ENCODE measurements around the gene RASGRP2. TPM values are rescaled to one million over a fixed set of nuclear protein-coding genes. Genes with fewer than 3 reads are reported as not detected.

RASGRP2 gene
- total and polyA plus RNA-seq, 2 of the 8 experiments (the other 6 are each of a cell fraction or from before 2014, with no cell fraction given): 40.6 to 45.7 TPM

- no peaks in the 10 kb centered on the region for H3K36me3 ChIP-seq (ENCODE audit: control insufficient read depth in 2 of 4, insufficient read depth in 4 of 4, low read length in 3 of 4)
- H4K91ac ChIP-seq (replicated peaks; ENCODE audit: insufficient read length, low read length): no peak overlapping the region
- H2BK120ac ChIP-seq (replicated peaks; ENCODE audit: low read depth, low read length): no peak overlapping the region
- peak overlapping the region; percentile 23; the same call in 1 of the 2 replicates for H2BK12ac ChIP-seq (ENCODE audit: low read depth, low read length)
- H3K79me1 ChIP-seq (ENCODE audit: low read depth, low read length): peaks cover 4% of the 10 kb centered on the region; the same call in 1 of the 2 replicates
- H3K27ac ChIP-seq (ENCODE audit: low read depth, low read length): no peak overlapping the region
- no peak overlapping the region for H4K8ac ChIP-seq (ENCODE audit: extremely low read depth, insufficient read depth, low read length)
- ChIA-PET POLR2A (ENCODE audit: partially characterized antibody) (interaction anchor here (0.9 to 3.6 kb wide), 8 partner anchors 9 to 49 kb away, joined by 3 to 48 read pairs (median 6); no protein-coding TSS in a partner anchor), CTCF (ENCODE audit: partially characterized antibody) (interaction anchor here (0.6 to 3.3 kb wide), 11 partner anchors 10 to 426 kb away, joined by 3 to 22 read pairs (median 3); no protein-coding TSS in a partner anchor)
- 85% methylated on average over 7 of the region's 7 CpGs; no CpG with 5 or more reads in 1 of the 2 experiments for WGBS, 2 experiments (ENCODE audit: extremely low coverage in 1 of 2, insufficient coverage in 1 of 2, insufficient read length in 1 of 2, insufficient replicate concordance in 2 of 2, low coverage in 1 of 2, low lambda C conversion rate in 2 of 2, missing lambda C conversion rate in 1 of 2)
- no peak overlapping the region for H3K56ac ChIP-seq (replicated peaks; ENCODE audit: insufficient read length, low read depth, low read length)
- no peaks in the 10 kb centered on the region for H3K9me3 ChIP-seq (ENCODE audit: insufficient read depth in 2 of 2, low read depth in 1 of 2, low read length in 1 of 2)
- H3K23me2 ChIP-seq (ENCODE audit: low read depth, low read length): peaks cover 8% of the 10 kb centered on the region; the same call in 1 of the 2 replicates
- H3K9ac ChIP-seq (replicated peaks in 1 of 4; ENCODE audit: extremely low read depth in 1 of 4, low read depth in 3 of 4, low read length in 3 of 4): no peak overlapping the region
- H3K27me3 ChIP-seq (replicated peaks in 1 of 4; ENCODE audit: control insufficient read depth in 3 of 4, extremely low read depth in 1 of 4, insufficient read depth in 3 of 4, low read length in 3 of 4): peaks cover 4 to 9% (median 6%) of the 10 kb centered on the region in 4 experiments
- no peak for FAIRE-seq
- no peak overlapping the region for H3K4ac ChIP-seq (replicated peaks; ENCODE audit: insufficient read length, low read depth, low read length)
- H3K4me3 ChIP-seq (ENCODE audit: extremely low read depth in 1 of 4, insufficient read depth in 2 of 4, low read depth in 3 of 4, low read length in 4 of 4): no peak overlapping the region
- H4K20me1 ChIP-seq (replicated peaks in 1 of 2; ENCODE audit: control insufficient read depth in 1 of 2, insufficient read depth in 2 of 2, low read length in 2 of 2): no peaks in the 10 kb centered on the region
- peak overlapping the region; percentile 57; the same call in 1 of the 2 replicates for H2BK5ac ChIP-seq (ENCODE audit: low read depth, low read length)
- TF ChIP-seq EGR1 (IDR thresholded peaks at IDR 0.05; ENCODE audit: borderline replicate concordance, low read depth, low read length) (no peak), RAD21 (IDR thresholded peaks at IDR 0.05 in 1 of 2, conservative IDR thresholded peaks at IDR 0.05 in 1 of 2; ENCODE audit: low read depth in 2 of 2, low read length in 2 of 2) (no peak), GABPA (IDR thresholded peaks at IDR 0.05; ENCODE audit: borderline replicate concordance, insufficient read depth, low read length) (no peak)
- H3K79me2 ChIP-seq (ENCODE audit: control insufficient read depth in 1 of 2, insufficient read depth in 2 of 2, low read length in 2 of 2): no peaks in the 10 kb centered on the region
- H2BK15ac ChIP-seq (ENCODE audit: low read length): no peak overlapping the region
- no peak for DNase-seq (ENCODE audit: low read depth in 1 of 2, low spot score in 2 of 2)
- H3K14ac ChIP-seq (ENCODE audit: insufficient read length): no peak overlapping the region
- no peak overlapping the region for H2AFZ ChIP-seq (ENCODE audit: low read length)
- H2AK5ac ChIP-seq (ENCODE audit: low read depth, low read length): no peak overlapping the region
- no peak overlapping the region for H4K5ac ChIP-seq (ENCODE audit: insufficient read length, low read depth, low read length)
- peaks cover 10 to 48% (median 28%) of the 10 kb centered on the region in 4 experiments for H3K4me1 ChIP-seq (replicated peaks in 1 of 4; ENCODE audit: control insufficient read depth in 3 of 4, insufficient read depth in 4 of 4, low read length in 3 of 4)
- no peak overlapping the region for H3K4me2 ChIP-seq (ENCODE audit: insufficient read depth in 1 of 2, low read depth in 2 of 2, low read length in 2 of 2)
- H2BK20ac ChIP-seq (ENCODE audit: low read length): 0 out of 2 replicates have a peak overlapping the region, but pooled peaks have one; percentile 34
- H3K23ac ChIP-seq (ENCODE audit: insufficient read length): no peak overlapping the region
- H3K18ac ChIP-seq (ENCODE audit: extremely low read depth, low read length): no peak overlapping the region
Observed at GRCh38 chr11:64726867-64727530, 16.9 kb downstream of the RASGRP2 start.
